HuH-7 (cell line): ENCODE measurements around the gene HK2.
A peak's percentile ranks its signal among the peaks of the same experiment; 100 is the strongest.

Experiments
- DNase-seq: peaks from one replicate; pipeline ENCODE4 v3.0.0; 2011; ENCODE audit warnings: low spot score

Gene HK2

DNA sequence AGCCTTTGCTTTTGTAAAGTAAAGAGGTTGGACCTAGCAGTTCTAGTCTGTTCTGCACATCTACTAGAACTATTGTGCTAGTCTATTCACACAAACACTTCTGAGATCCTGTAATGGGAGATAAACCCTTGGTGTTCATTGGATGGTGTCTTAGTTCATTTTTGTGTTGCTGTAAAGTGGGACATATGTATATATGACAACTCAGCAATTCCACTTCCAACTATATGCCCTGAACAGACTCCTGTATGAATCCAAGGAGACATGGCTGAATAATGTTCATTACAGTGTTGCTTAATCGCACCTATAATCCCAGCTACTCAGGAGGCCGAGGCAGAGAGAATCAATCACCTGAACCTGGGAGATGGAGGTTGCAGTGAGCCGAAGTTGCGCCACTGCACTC, 23.3 kb downstream of the HK2 start:
- DNase-seq = no peak

DNA sequence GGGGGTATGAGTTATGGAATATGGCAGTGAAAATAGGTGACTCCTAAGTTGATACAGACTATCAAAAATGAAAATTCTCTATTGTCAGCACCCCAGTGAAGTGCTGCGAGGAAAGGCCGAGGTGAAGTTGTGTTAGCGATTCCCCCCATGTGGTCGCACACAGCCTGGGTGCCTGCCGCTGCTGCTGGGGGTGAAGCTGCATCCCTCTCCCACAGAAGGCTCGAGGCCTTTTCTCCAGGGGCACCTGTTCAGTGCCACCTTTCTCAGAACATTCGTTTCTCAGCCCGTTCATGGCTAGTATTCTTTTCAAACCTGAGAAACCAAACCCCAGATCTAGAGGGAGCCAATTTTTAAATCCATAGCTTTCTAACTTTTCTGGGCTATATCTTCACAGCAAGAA, 23.8 kb downstream of the HK2 start:
- no peak for DNase-seq

DNA sequence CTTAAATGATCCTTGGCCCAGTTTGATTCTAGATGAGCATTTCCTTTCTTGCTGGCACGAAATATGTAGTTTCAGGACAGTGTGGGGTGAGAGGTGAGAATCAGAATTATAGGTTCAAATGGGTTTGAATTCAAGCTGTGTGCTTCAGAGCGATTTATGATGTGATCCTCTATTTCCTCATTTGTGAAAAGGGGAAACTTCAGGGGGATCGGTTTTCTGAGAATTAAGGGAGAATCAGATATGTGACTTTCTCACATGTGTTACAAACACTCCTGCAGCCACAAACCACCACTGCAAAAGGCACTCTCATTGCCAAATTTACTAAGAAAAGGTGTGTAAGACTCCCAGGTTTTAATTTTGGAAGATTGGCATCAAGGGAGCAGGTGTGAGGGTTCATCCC, 24.4 kb downstream of the HK2 start:
- DNase-seq = no peak

DNA sequence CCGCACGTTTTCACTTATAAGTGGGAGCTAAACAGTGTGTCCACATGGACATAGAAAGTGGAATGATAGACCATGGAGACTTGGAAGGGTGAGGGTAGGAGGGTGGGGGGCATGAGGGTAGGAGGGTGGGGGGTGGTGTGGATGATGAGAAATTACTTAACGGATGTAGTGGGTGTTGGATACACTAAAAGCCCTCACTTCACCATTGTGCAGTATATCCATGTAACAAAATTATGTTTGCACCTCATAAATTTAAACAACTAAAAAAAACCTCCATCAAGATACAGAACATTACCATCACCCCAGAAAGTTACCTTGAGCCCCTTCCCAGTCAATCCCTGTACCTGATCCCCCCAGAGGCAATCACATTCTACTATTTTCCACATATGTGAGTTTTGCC, 26.2 kb downstream of the HK2 start:
- no peak for DNase-seq

DNA sequence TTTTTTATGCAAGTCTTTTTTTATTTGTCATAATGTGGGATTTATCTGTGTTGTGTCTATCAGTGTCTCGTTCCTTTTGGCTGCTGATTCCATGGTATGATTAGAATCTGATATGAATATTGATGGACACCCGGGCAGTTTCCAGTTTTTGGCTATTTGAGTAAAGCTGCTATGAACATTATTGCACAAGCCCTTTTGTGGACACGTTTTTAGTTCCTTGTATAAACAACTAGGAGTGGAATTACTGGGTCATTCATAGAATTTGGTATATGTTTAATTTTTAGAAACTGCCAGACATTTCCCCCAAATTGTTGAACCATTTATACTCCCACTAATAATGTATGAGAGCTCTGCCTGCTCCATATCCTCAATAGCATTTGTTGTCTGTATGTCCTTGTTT, 26.6 kb downstream of the HK2 start:
- no peak for DNase-seq

DNA sequence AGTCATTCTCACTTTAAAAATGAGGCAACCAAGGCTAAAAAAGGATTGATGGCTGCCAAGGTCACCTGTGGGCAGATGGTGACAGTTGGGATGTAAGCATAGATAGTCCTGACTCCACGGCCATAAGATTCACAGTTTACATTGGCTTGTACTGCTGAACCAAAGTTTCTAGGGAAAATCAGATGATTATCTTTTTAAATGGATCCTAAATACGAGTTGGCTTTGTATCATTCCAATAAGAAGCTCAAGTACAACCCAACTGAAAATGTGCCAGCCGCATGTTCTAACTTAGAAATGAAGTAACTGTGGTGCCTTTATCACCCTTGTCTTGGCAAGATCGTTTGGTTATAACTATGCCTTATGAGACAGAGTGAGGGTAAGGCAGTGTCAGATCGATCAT, 27.6 kb downstream of the HK2 start:
- DNase-seq = no peak

DNA sequence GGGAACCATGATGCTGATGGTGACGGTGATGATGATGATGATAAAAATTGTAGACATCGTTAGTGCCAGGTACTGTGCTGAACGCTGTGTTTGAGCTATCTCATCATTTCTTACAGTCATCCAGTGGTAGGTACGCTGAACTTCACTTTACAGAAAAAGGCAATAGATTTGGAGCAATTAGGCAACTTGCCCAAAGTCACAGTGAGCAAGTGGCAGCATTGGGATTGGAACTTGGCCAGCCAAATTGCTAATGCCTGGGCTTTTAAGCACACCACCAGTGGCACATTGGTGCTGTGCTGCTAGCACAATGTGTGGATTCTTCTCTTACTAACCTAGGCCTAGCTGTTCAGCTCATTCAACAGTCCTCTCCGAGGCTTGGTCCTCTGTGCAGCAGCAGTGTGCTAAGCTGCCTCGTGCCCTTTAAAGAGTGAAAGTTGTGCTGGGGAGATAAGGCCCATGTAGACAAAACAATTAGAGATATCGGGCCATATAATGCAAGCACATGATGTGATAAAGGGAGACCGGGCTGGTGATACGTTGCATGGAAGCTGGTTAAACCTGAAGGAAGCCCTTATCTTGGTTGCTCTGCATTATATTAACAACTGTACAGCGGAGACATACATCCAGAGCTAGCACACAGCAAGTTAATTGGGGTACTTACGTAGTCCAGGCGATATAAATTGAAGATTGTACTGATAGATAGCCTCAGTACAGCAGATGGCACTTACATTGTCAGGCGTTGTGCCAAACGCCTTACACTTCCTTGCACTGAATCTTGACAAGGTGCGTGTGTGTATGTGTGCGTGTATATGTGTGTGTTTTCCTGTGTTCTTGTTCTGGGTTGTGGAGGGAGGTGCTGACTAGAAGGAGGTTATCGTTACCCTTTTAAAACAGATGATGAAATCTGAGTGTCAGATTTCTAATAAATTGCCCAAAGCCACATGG, 28.4 kb downstream of the HK2 start:
- DNase-seq = no peak

DNA sequence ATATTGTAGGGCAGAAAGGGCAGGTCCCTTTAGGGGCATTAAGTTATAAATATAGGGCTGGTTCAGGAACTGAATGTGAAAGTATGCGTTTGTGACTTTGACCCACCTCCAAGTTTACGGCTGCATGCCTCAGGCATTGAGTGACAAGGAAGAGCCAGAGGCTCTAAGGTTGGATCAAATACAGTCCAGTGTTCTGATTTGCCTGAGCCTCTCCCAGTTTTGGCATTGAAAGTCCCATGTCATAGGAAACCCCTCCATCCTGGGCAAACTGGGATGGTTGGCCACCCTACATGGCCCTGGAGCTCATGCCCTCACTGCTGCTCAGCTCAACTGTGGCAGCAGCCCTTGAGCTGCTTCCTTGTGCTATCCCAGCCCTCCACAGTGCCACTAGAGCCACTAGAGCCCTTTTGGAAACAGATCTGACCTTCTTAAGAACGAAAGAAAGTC, 29.9 kb downstream of the HK2 start:
- DNase-seq = no peak

DNA sequence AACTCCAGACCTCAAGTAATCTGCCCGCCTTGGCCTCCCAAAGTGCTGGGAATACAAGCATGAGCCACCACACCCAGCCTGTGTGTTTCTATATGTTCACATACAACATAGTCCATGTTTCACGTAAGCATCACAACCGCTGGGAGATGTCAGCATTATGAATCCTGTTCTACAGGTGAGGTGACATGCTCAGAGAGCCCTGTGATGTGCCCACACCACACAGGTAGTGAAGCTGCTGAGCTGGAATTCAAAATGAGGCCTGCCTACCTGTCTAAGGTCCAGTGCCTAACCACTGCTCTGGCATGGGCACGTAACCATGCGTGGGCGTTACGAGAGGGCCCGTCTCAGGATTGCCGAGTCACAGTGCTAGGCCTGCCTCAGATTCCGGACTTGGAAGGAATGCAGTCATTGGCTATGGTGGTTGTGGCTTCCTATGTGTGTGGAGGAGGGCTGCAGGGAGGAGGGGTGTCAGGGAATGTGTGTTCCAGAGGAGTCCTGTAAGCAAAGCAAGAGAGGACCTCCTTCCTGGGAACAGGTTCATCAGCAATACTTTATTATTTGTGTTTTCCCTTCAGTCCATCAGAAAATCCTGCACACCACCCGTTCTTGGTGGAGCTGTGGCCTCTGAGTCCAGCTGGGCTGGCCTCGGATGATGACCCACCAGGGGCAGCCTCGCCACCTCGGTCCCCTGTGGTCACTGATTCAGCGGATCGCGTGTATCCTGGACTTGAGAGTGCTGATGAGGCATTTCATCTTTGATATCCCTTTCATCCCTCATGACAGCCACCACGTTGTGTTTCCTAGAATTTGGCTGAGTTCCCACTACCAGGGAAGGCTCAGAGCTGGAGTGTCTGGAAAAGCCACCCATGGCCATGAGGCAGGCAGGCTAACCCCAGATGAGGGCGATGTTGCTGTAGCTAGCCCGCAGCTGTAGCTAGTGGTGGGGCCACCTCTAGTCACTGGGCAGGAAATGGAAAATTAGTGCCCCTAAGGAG, 31.1 kb downstream of the HK2 start:
- no peak for DNase-seq

DNA sequence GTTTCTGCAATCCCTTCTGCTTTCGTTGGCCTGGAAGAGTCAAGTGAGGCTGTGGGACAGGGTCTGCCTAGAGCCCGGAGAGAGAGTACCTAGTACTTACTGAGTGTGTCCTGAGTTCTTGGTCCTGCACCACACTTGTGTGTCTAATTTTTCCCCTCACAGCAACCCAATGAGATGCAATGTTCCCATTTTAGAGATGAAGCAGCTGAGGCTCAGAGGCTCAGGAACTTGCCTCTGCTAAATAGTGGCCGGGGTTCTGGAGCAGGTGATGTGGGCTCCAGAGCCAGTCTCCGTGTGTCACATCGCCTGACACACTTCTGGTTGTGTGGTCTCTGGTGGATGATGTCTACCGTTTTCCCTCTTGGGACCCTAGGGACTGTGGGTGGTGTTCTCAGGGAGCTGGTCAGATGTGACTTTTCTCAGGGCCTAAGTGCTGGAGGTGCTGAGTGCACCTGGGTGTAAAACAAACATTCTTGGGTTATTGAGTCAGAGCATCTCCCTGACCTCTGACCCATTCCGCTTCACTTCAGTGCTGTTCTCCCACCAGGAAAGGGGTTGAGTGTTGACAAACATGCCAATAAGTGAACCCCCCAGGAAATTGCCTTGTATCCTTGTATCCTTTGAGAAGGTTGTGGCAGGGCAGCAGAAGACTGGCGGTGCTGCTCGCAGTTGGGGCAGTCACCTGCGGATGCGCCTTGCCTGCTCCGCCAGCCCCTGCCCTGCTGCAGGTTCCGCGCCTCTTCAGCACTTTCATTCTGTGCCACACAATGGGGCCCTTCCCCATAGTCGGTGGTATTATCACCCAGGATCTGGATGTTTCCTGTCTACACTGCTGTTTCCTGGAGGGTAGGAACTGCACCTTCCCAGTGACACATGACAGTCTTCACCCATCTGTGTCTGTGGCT, 32.1 kb downstream of the HK2 start:
- DNase-seq = no peak

DNA sequence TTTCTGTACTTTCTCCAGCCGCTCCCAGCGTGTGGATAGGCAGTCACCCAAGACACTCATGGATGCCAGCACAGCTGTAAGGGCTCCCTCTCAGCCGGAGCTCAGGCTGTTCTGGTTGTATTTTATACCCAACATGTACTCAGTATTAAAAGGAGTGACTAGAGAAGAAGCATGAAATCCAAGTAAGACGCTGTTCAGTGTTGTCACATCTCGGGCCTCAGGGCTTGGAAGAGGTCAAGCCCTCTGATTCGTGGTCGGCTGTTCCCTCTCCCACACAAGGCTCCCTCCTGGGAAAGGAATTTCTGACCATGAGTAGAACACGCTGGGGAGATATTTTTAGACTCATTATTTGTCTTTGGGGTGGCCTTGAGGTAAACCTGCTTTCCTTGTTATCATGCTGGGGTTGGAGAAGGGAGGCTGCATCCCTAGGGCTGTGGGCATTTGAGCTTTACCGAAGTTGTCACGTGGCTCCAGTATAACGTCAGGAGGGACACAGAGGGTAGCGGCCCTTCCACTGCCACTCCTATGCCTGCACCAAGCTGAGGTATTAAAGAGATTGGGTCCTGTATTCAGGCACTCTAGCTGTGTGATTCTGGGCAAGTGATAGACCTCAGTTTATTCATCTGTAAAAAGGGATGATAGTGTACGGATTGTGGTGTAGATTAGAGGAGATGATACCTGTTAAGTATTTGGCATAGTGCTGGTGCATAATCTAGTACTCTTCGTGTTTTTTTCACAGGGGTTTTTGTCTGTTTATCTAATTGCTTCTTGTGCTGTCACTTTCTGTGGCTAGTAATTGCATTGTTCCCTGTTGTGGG, 34.1 kb downstream of the HK2 start:
- no peak for DNase-seq

DNA sequence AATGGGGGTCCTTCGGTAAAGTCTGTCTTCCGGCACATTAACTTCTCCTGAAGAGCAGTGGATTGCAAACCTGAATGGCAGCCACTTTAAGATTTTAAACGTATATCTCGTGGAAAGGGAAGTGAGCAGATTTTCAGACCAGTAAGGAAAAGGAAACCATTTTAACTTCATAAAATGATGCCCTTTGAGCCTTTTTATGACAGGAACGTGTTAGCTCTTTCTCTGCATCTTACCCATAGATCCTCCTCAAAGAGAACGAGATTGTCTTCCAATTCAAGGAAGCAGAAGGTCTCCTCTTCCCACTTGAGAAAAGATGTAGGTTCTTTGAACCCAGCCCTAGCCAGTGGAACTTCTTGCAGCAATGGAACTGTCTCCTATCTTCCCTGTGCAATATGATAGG, 35.6 kb downstream of the HK2 start:
- no peak for DNase-seq

DNA sequence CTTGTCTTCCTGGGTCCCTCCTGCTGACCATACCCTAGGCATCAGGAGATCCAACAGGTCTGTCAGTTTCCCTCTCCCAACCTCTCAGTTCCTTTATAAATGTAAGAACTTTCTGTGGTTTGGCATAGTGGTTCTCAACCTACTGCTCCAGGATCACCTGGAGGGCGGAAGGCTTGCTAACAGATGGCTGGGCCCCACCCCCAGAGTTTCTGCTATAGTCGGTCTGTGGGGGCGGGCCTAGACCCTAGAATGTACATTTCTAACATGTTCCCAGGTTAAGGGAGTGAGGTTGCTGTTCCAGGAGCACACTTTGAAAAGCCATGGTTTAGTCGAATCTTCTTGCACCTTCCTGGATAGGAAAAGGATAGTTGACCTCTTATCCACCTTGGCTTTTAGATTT, 37.0 kb downstream of the HK2 start:
- DNase-seq = no peak

DNA sequence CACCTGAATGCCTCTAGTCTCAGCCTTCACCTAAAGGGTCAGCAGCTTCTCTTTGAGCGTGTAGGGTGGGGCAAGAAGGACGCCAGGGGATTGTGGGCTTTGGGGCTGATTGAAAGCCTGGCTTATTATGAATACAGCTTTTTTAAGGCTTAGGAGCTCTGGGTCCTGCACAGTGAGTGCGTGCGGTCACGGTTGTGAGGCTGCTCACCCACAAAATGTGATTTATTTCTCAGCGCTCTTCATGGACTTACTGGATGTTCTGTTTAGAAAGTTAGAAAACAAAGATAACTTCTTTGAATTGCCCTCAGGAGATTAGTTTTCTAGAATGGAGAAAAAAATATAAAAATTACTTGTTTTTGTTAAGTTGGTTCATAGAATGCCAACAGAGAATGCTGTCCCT, 37.5 kb downstream of the HK2 start:
- no peak for DNase-seq

DNA sequence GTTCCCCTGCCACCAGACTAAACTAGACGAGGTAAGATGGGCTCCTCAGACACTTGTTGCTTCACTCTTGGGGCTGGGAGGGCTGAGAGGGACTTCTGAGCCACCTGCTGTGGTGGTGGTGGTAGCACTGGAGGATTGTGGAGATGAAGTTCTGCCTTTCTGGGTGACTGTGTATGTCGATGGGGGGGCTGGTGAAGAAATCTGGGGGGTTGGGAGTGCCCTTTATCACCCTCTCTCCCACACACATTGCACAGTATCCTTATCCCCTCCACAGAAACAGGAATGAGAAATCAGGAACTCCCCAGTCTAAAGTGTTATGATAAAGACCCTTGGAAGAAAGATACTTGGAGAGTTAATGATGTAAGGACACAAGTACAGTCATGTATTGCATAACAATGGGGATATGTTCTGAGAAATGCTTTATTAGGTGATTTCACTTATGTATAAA, 38.5 kb downstream of the HK2 start:
- DNase-seq = no peak

DNA sequence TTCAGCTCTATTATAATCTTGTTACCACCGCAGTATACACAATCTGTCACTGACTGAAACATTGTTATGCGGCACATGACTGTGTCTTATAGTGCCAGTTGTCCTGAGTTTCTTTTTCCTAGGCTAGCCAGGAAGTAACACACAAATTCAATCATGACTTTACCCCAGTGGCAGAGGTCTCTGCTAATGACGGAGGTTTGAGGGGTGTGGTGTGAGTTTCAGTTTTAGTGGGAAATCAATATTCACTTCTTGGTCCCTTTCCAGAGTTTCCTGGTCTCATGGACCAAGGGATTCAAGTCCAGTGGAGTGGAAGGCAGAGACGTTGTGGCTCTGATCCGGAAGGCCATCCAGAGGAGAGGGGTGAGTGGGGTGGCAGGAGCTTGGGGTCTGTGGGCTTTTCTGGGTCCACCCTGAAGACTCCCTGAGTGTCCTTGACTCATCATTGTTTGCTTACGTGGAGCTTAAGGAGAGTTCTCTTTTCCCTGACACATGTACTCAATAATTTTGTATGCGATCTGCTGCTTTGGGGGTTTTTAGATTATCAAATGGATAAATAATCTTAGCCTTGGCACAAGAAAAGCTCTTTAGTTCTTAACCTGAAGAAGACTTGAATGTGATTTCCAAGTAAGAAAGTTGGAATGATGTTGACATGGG, 39.2 kb downstream of the HK2 start:
- no peak for DNase-seq

DNA sequence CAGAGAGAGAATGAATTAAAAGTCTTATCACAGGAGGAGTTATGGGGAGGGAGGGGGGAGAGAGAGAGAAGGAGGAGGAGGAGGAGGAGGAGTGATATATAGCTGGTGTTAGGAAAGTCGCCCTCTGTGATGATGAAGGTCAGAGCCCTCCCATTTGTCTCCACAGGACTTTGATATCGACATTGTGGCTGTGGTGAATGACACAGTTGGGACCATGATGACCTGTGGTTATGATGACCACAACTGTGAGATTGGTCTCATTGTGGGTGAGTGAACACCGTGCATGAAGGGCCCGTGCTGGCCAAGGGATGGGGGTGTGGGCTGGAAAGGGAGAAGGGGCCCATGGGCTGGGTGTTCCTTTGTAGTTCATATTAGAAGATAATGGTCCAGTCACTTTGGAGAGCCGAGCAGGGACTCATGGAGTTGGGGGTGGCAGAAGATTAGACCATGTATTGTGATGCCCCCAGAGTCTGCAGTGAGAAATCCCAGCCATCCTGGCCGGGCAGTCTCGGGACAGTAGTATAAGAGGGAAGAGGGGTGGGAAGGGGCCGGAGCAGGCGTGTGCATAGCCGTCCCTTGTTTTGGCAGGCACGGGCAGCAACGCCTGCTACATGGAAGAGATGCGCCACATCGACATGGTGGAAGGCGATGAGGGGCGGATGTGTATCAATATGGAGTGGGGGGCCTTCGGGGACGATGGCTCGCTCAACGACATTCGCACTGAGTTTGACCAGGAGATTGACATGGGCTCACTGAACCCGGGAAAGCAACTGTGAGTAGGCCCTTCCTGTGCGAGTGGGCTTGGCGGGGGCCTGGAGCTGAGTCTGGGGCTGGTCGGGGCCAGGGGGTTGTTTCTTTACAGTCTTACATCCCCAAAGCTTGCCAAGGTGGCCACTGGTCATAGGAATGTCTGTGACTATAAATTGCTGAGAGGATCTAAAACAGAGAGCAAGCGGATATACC, 40.0 kb downstream of the HK2 start:
- no peak for DNase-seq

DNA sequence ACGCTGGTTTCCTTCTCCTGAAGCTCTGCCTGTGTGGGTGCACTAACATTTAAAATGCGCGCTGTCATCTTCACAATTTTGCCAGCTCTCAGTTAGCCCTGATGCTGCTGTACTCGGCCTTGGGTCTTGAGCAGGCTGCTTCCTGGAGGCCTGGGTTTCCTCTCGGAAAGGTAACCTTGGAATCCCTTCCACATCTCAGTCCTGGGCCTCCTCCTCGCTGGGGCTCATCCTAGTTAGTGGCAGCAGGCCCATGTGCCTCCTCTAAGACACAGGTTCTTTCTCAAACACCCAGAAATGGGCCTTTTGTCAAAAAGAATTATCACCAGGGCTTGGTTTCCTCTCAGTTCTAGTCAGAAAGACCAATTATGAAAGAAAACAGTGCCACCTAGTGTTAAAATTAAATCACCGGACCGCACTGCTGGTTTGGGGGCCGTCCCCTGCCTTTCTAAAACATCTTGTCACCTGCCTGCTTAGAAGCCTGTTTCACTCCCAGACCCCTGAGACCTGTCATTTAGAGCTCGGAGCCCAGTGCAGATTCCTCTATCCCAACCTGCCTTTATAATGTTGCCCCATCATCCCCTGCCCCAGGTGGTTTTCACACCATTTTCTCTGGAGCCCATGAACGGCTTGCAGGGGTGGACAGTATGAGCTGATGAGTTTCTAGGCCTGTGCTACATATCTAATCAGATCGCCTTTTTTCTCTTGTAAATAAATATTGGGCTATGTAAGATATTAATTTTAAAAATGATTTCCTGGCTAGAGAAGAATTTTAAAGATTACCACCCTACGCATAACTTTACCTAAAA, 42.4 kb downstream of the HK2 start:
- DNase-seq = peak; percentile 67
